BJ (cell line): ENCODE measurements around the gene SHISA3. TPM values are rescaled to one million over a fixed set of nuclear protein-coding genes. Genes with fewer than 3 reads are reported as not detected.

Source experiments
- CTCF ChIA-PET: fragments of 350-600 bp; formaldehyde crosslinking; extraction: SDS; loops from one replicate; lab custom pipeline; 2021; ENCODE audit warnings: antibody characterized with exemption, inconsistent platforms; lab: Yijun Ruan, JAX
- POLR2A ChIA-PET: fragments of 300-600 bp; sonication (Branson Sonifier 250); formaldehyde crosslinking; extraction: SDS; loops from one replicate; lab custom pipeline; 2021; ENCODE audit warnings: antibody characterized with exemption; lab: Charles Lee
- DNase-seq: peaks from one replicate; pipeline ENCODE4 v3.0.0-alpha.2; 2011; ENCODE audit warnings: low read depth
- H3K27me3 ChIP-seq: 2 replicates; pipeline ENCODE4 v1.6.0; 2011; ENCODE audit warnings: low read length; ENCODE audit not compliant: control insufficient read depth, insufficient read depth
- H3K36me3 ChIP-seq: 2 replicates; pipeline ENCODE4 v1.5.1; 2011; ENCODE audit warnings: low read length; ENCODE audit not compliant: control insufficient read depth, insufficient read depth
- H3K4me3 ChIP-seq: 2 replicates; pipeline ENCODE4 v1.5.1; 2011; ENCODE audit warnings: low read depth, mild to moderate bottlenecking, control low read depth, low read length
- CTCF ChIP-seq: IDR thresholded peaks from 2 replicates; pipeline ENCODE4 v1.5.1; 2011; ENCODE audit warnings: low read depth, mild to moderate bottlenecking, control low read depth, inconsistent platforms, low read length, moderate library complexity; ENCODE audit not compliant: insufficient read depth
- polyA plus RNA-seq: library from polyadenylated mRNA; depleted of rRNA; stranded (reverse); fragments of >200 nt; gene quantifications from 2 replicates; pipeline ENCODE4 v1.2.3, GENCODE V29; 2011

The SHISA3 gene
- polyA plus RNA-seq, 1 experiment: 0.07 TPM

GRCh38 chr4:42417550-42417949, 20.3 kb downstream of the SHISA3 start:
- CTCF ChIA-PET: interaction anchor here (1.2 kb wide), 1 partner anchor 18 kb away, joined by 3 read pairs; no protein-coding TSS in a partner anchor

GRCh38 chr4:42420140-42420539, 22.9 kb downstream of the SHISA3 start:
- TF ChIP-seq CTCF: no peak
- Histone ChIP-seq H3K27me3 (no peaks in the 10 kb centered on the region), H3K4me3 (no peak overlapping the region), H3K36me3 (no peaks in the 10 kb centered on the region)
- CTCF ChIA-PET: no interaction called here
- DNase-seq: no peak
- POLR2A ChIA-PET: no interaction called here

More at GRCh38 chr4:42417550-42417949, 20.3 kb downstream of the SHISA3 start:
- no peak for DNase-seq
- H3K4me3 ChIP-seq: no peak overlapping the region
- H3K36me3 ChIP-seq: no peaks in the 10 kb centered on the region
- TF ChIP-seq CTCF: no peak
- POLR2A ChIA-PET: no interaction called here
- H3K27me3 ChIP-seq: no peaks in the 10 kb centered on the region

- Histone ChIP-seq H3K4me3 (no peak overlapping the region), H3K27me3 (no peaks in the 10 kb centered on the region), H3K36me3 (no peaks in the 10 kb centered on the region)
- ChIA-PET CTCF (no interaction called here), POLR2A (no interaction called here)
- DNase-seq: no peak
- no peak for TF ChIP-seq CTCF
These were observed 28.1 kb downstream of the SHISA3 start for GRCh38 chr4:42425146-42426065.

- Histone ChIP-seq H3K36me3 (no peaks in the 10 kb centered on the region), H3K4me3 (no peak overlapping the region), H3K27me3 (no peaks in the 10 kb centered on the region)
- CTCF ChIA-PET: no interaction called here
- POLR2A ChIA-PET: no interaction called here
- DNase-seq: no peak
- TF ChIP-seq CTCF: no peak
These were observed 30.7 kb downstream of the SHISA3 start for GRCh38 chr4:42428036-42428435.

- ChIA-PET CTCF (no interaction called here), POLR2A (no interaction called here)
- no peaks in the 10 kb centered on the region for H3K36me3 ChIP-seq
- TF ChIP-seq CTCF: no peak
- DNase-seq: no peak
- no peak overlapping the region for H3K4me3 ChIP-seq
- no peaks in the 10 kb centered on the region; the same call in 1 of the 2 replicates for H3K27me3 ChIP-seq
These were observed 39.8 kb downstream of the SHISA3 start for GRCh38 chr4:42436928-42437565.
